Endothelial cell of umbilical vein (primary cell): Measurements from ENCODE around the gene TMEM178B. TPM values are rescaled to one million over a fixed set of nuclear protein-coding genes. Genes with fewer than 3 reads are reported as not detected.

Experiments
- BruUV-seq: library from RNA; stranded (reverse); fragments of 400-500 nt; replicated peaks from 2 replicates; lab custom pipeline; 2021; lab: Mats Ljungman, UMichigan
- CTCF ChIA-PET: fragments of 300-600, 350-600 bp; sonication (Branson Sonifier 250); formaldehyde crosslinking; loops from one replicate; lab custom pipeline; 2021; ENCODE audit warnings: antibody characterized with exemption, inconsistent platforms; lab: Charles Lee
- POLR2A ChIA-PET: fragments of 300-600, 350-600 bp; sonication (Branson Sonifier 250); formaldehyde crosslinking; loops from one replicate; lab custom pipeline; 2021; ENCODE audit warnings: antibody characterized with exemption, inconsistent platforms; lab: Charles Lee
- DNase-seq: peaks from one replicate; pipeline ENCODE4 v3.0.0-alpha.2; 2011; ENCODE audit warnings: low read depth, low spot score
- FAIRE-seq: peaks from 2 replicates; lab custom pipeline; 2011; peaks lifted over from hg19 to GRCh38; lab: Jason Lieb, UNC
- H2AFZ ChIP-seq: 2 replicates; pipeline ENCODE4 v1.6.0; 2012; ENCODE audit warnings: low read depth, low read length, control low read depth, inconsistent platforms
- H3K27ac ChIP-seq: 2 replicates; pipeline ENCODE4 v1.5.1; 2011; ENCODE audit warnings: low read depth, mild to moderate bottlenecking, control low read depth, low read length, moderate library complexity; ENCODE audit not compliant: insufficient read depth
- H3K27me3 ChIP-seq, 2 experiments: 2 replicates each; pipeline versions ENCODE4 v1.6.0 to v1.6.1; 2011; ENCODE audit warnings: low read length in 2 of 2, mixed read lengths in 1 of 2; ENCODE audit not compliant: control insufficient read depth in 2 of 2, insufficient read depth in 2 of 2
- H3K36me3 ChIP-seq, 2 experiments: 2 replicates in 1 of 2; 3 replicates in 1 of 2; pipeline ENCODE4 v1.5.1; 2011; ENCODE audit warnings: low read length in 2 of 2, mild to moderate bottlenecking in 1 of 2, moderate library complexity in 1 of 2; ENCODE audit not compliant: control insufficient read depth in 2 of 2, insufficient read depth in 2 of 2; ENCODE audit errors: extremely low read depth in 1 of 2
- H3K4me1 ChIP-seq: 3 replicates; pipeline ENCODE4 v1.5.1; 2011; ENCODE audit warnings: mild to moderate bottlenecking, low read length; ENCODE audit not compliant: control insufficient read depth, insufficient read depth; ENCODE audit errors: extremely low read depth
- H3K4me2 ChIP-seq: 2 replicates; pipeline ENCODE4 v1.6.1; 2011; ENCODE audit warnings: low read length, control low read depth, mixed read lengths; ENCODE audit not compliant: insufficient read depth
- H3K4me3 ChIP-seq, 3 experiments: fragments of 200-600 bp in 1 of 3; sonication (generic), shearing (Covaris generic) in 1 of 3; replicated peaks in 1 of 3; 2 replicates each; pipeline ENCODE4 v1.5.1; 2011 to 2016; ENCODE audit warnings: control low read depth in 3 of 3, low read length in 3 of 3, mild to moderate bottlenecking in 2 of 3, inconsistent platforms in 1 of 3, low read depth in 1 of 3, moderate library complexity in 1 of 3; ENCODE audit not compliant: insufficient read depth in 1 of 3
- H3K79me2 ChIP-seq: 2 replicates; pipeline ENCODE4 v1.6.0; 2012; ENCODE audit warnings: low read length, inconsistent platforms; ENCODE audit not compliant: control insufficient read depth, insufficient read depth
- H3K9ac ChIP-seq: replicated peaks from 2 replicates; pipeline ENCODE3; 2011; ENCODE audit warnings: low read length, control low read depth; ENCODE audit not compliant: insufficient read depth; ENCODE audit errors: extremely low read depth
- H3K9me1 ChIP-seq: replicated peaks from 3 replicates; pipeline ENCODE4 v1.6.0; 2011; ENCODE audit warnings: mild to moderate bottlenecking, low read length; ENCODE audit not compliant: control insufficient read depth, insufficient read depth; ENCODE audit errors: extremely low read depth
- H3K9me3 ChIP-seq: replicated peaks from 2 replicates; pipeline ENCODE4 v1.5.1; 2012; ENCODE audit warnings: low read length, inconsistent platforms; ENCODE audit not compliant: control insufficient read depth, insufficient read depth
- H4K20me1 ChIP-seq: replicated peaks from 2 replicates; pipeline ENCODE3; 2011; ENCODE audit warnings: mild to moderate bottlenecking, low read length; ENCODE audit not compliant: control insufficient read depth, insufficient read depth; ENCODE audit errors: extremely low read depth
- EZH2 ChIP-seq: IDR thresholded peaks from 2 replicates; pipeline ENCODE4 v1.6.1; 2012; ENCODE audit warnings: borderline replicate concordance, low read depth, mild to moderate bottlenecking, moderate library complexity, low read length, inconsistent platforms; ENCODE audit not compliant: severe bottlenecking
- JUN ChIP-seq: IDR thresholded peaks from 2 replicates; pipeline ENCODE4 v1.6.1; 2011; ENCODE audit warnings: borderline replicate concordance, low read depth; ENCODE audit not compliant: insufficient read length, insufficient read depth
- MYC ChIP-seq: IDR thresholded peaks from one replicate; pipeline ENCODE4 v1.6.1; 2011; ENCODE audit warnings: mild to moderate bottlenecking, low read depth, low read length
- POLR2A ChIP-seq: IDR thresholded peaks from 2 replicates; pipeline ENCODE4 v1.6.1; 2012; ENCODE audit warnings: low read depth, mild to moderate bottlenecking, control low read depth, low read length
- POLR2AphosphoS5 ChIP-seq: IDR thresholded peaks from 2 replicates; pipeline ENCODE4 v1.6.1; 2012; ENCODE audit warnings: low read depth, mild to moderate bottlenecking, control low read depth, low read length, moderate library complexity; ENCODE audit not compliant: insufficient read depth
- dilution Hi-C: fragments of 300-500 bp; cut with MboI; formaldehyde crosslinking; loops from one replicate; pipeline ENCODE4 v1.15.0; 2019; ENCODE audit warnings: low sequenced_read_pairs; ENCODE audit not compliant: extremely low pct_ligation_motif_present
- intact Hi-C: fragments of 100-400 bp; cut with micrococcal nuclease; formaldehyde crosslinking; loops from one replicate; pipeline ENCODE4 v1.10.0; 2022
- polyA plus RNA-seq, 4 experiments: library from polyadenylated mRNA; depleted of rRNA in 3 of 4; stranded (reverse) in 3 of 4; unstranded in 1 of 4; fragments of >200 nt; gene quantifications; 2 replicates each; pipeline versions ENCODE4 v1.2.1 to v1.2.3, GENCODE V29; 2011 to 2012; ENCODE audit warnings: missing spikeins in 1 of 4
- total RNA-seq: library from RNA; stranded (reverse); gene quantifications from 2 replicates; pipeline ENCODE4 v1.2.3, GENCODE V29; 2021
- TF ChIP-seq, protein P1 (sequence below), 2 donors: IDR thresholded peaks; 1 replicate in 1 of 2; 2 replicates in 1 of 2; pipeline ENCODE4 v1.5.1; 2011; ENCODE audit warnings: low read length in 2 of 2, mild to moderate bottlenecking in 2 of 2, moderate library complexity in 2 of 2, control low read depth in 1 of 2, inconsistent platforms in 1 of 2, low read depth in 1 of 2; ENCODE audit not compliant: insufficient read depth in 1 of 2; ENCODE audit errors: extremely low read depth in 1 of 2
- TF ChIP-seq, protein P2 (sequence below): IDR thresholded peaks from 2 replicates; pipeline ENCODE4 v1.6.1; 2011; ENCODE audit not compliant: insufficient read depth, insufficient read length

The TMEM178B gene
- total and polyA plus RNA-seq, 2 donors (not counting 3 experiments of a cell fraction or from before 2014, with no cell fraction given), result not detected

DNA sequence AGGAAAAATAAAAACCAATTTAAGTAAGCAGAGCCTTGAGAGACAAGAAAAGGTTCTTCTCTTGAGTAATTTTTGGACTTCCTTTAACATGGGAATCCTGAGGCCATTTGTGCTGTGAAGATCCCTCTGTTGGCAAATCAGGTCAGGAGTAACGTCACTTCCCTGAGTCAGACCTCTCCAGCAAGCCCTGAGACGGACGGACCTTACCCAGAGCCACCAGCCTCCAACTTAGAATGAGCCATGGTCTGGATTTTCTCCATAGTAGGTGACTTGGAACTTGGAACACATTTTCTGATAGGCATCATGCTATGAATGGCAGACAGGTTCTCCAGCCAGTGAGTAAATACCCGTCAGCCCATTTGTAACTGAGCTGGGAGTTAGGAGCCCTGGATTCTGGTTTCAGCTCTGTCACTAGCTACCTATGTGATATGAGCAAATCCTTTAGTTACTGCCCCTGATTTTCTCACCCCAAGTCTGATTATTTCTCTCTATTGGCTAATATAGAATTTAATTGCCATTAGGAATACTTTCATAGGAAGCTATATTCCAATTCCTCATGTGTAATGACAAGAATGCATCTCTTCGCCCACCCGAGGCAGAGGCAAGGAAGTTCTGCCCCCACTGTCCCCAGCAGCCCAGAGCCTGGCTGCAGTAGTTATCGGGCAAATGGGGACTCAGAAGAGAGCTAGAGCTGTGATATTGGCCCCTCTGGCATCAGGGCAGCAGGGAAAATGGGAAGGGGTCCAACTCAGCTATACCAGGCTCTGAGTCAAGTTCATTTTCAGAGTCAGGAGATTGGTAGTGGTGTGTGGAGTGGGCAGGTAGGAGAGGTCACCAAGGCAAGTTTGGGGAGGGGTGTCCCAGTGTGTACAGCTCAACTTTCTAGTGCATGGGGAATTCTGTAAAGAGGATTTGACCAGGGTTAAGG is 323.6 kb downstream of the TMEM178B start:
- BruUV-seq, result no TSS peak
- ChIA-PET POLR2A (no interaction called here), CTCF (no interaction called here)
- dilution Hi-C loops (no loop called here), intact Hi-C loops (no loop called here)
- FAIRE-seq (no peak), DNase-seq (no peak)
- no peaks in the 10 kb centered on the region for H3K9me1 ChIP-seq
- H3K27me3 ChIP-seq, result no peaks in the 10 kb centered on the region
- H3K4me1 ChIP-seq, result no peaks in the 10 kb centered on the region
- no peak overlapping the region for H3K4me3 ChIP-seq
- H2AFZ ChIP-seq, result no peak overlapping the region
- no peaks in the 10 kb centered on the region for H3K9me3 ChIP-seq
- H3K9ac ChIP-seq, result no peak overlapping the region
- no peaks in the 10 kb centered on the region for H4K20me1 ChIP-seq
- H3K4me2 ChIP-seq, result no peak overlapping the region
- no peaks in the 10 kb centered on the region for H3K36me3 ChIP-seq
- H3K27ac ChIP-seq, result no peak overlapping the region
- no peaks in the 10 kb centered on the region for H3K79me2 ChIP-seq
- TF ChIP-seq JUN (no peak), EZH2 (no peak), POLR2AphosphoS5 (no peak), MYC (no peak), POLR2A (no peak)
- TF ChIP-seq, protein P1, sequence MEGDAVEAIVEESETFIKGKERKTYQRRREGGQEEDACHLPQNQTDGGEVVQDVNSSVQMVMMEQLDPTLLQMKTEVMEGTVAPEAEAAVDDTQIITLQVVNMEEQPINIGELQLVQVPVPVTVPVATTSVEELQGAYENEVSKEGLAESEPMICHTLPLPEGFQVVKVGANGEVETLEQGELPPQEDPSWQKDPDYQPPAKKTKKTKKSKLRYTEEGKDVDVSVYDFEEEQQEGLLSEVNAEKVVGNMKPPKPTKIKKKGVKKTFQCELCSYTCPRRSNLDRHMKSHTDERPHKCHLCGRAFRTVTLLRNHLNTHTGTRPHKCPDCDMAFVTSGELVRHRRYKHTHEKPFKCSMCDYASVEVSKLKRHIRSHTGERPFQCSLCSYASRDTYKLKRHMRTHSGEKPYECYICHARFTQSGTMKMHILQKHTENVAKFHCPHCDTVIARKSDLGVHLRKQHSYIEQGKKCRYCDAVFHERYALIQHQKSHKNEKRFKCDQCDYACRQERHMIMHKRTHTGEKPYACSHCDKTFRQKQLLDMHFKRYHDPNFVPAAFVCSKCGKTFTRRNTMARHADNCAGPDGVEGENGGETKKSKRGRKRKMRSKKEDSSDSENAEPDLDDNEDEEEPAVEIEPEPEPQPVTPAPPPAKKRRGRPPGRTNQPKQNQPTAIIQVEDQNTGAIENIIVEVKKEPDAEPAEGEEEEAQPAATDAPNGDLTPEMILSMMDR (IDR thresholded peaks at IDR 0.05; ENCODE audit: extremely low read depth in 1 of 2, insufficient read depth in 1 of 2, low read depth in 1 of 2, low read length in 2 of 2), result no peak
- TF ChIP-seq, protein P2, sequence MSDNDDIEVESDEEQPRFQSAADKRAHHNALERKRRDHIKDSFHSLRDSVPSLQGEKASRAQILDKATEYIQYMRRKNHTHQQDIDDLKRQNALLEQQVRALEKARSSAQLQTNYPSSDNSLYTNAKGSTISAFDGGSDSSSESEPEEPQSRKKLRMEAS, result no peak
